Activated CD8-positive, alpha-beta T cell treated with anti-CD3 and anti-CD28 coated beads, Interleukin-2, amount 10 ng/mL, durations not matched to agents 7 days and 5 days (primary cell): ENCODE measurements around the gene LACTB. TPM values are rescaled to one million over a fixed set of nuclear protein-coding genes. Genes with fewer than 3 reads are reported as not detected.

Experiments used
- total RNA-seq, 2 experiments: library from RNA; stranded (reverse); gene quantifications; one replicate each; pipeline ENCODE4 v1.2.3, GENCODE V29; 2021

Gene LACTB
- total RNA-seq, 2 experiments from 2014 or later = 9.7 to 11.1 TPM

Other genes starting within 250 kb of the LACTB start
- 1 to 10 TPM; 7.4 to 7.8 TPM for gene TPM1, start 79.1 kb upstream of the LACTB start, total RNA-seq
- gene RPS27L, start 35.6 kb downstream of the LACTB start, total RNA-seq = 100 to 1,000 TPM; 235 to 238 TPM
- 100 to 1,000 TPM; 112 to 113 TPM for gene RAB8B, start 67.7 kb downstream of the LACTB start, total RNA-seq
- 10 to 100 TPM in 1 of 2 experiments, 1 to 10 TPM in 1; 9.1 to 10.1 TPM for gene APH1B, start 155.7 kb downstream of the LACTB start, total RNA-seq